ENCODE results near the gene GAGE1. TPM values are rescaled to one million over a fixed set of nuclear protein-coding genes. Genes with fewer than 3 reads are reported as not detected.

Gene GAGE1
- total RNA-seq: not detected in 2 replicates

GRCh38 chrX:49598720-49599119 lies at the start of gene GAGE1:
Gene GAGE1, plus strand, starts transcription at chrX:49599020. Its CDS starts 1,155 bp downstream, at chrX:49600175.

GRCh38 chrX:49550989-49551388 lies 47.8 kb upstream of the GAGE1 start, which contains the start of gene GAGE12E:
Gene GAGE12E, plus strand, starts transcription at chrX:49551289. Its CDS starts 1,155 bp downstream, at chrX:49552444.

GRCh38 chrX:49560542-49560941 lies 38.3 kb upstream of the GAGE1 start, which contains the start of gene GAGE12F:
Gene GAGE12F, plus strand, starts transcription at chrX:49560842. Its CDS starts 1,155 bp downstream, at chrX:49561997.

GRCh38 chrX:49570100-49570499 lies 28.7 kb upstream of the GAGE1 start, which contains the start of gene GAGE12G:
Gene GAGE12G, plus strand, starts transcription at chrX:49570400. Its CDS starts 1,155 bp downstream, at chrX:49571555.

GRCh38 chrX:49579649-49580048 lies 19.2 kb upstream of the GAGE1 start, which contains the start of gene GAGE12H:
Gene GAGE12H, plus strand, starts transcription at chrX:49579949. Its CDS starts 1,155 bp downstream, at chrX:49581104.

GRCh38 chrX:49589196-49589595 lies 9.6 kb upstream of the GAGE1 start, which contains the start of gene GAGE2A:
Gene GAGE2A, plus strand, starts transcription at chrX:49589496. Its CDS starts 1,155 bp downstream, at chrX:49590651.

Other genes starting within 250 kb of the GAGE1 start
- gene GAGE12C, start 66.8 kb upstream of the GAGE1 start, total RNA-seq: not detected in 2 replicates
- not detected in 2 replicates for gene GAGE12D, start 57.3 kb upstream of the GAGE1 start, total RNA-seq
- gene GAGE12E, start 47.7 kb upstream of the GAGE1 start, total RNA-seq: not detected in 2 replicates
- not detected in 2 replicates for gene GAGE12F, start 38.2 kb upstream of the GAGE1 start, total RNA-seq
- not detected in 2 replicates for gene GAGE12G, start 28.6 kb upstream of the GAGE1 start, total RNA-seq
- not detected in 2 replicates for gene GAGE12H, start 19.1 kb upstream of the GAGE1 start, total RNA-seq
- not detected in 2 replicates for gene GAGE2A, start 9.5 kb upstream of the GAGE1 start, total RNA-seq
- not detected in 2 replicates for gene PAGE1, start 97.0 kb downstream of the GAGE1 start, total RNA-seq
- not detected in 2 replicates for gene PAGE4, start 230.3 kb downstream of the GAGE1 start, total RNA-seq